ENCODE data around the gene CNTLN.
"Not testable (repeated sequence)": the region's sequence is repeated elsewhere in the genome, so short reads cannot be mapped to it uniquely, and the experiment has no call there.

Gene CNTLN

GRCh38 chr9:17315341-17315740 is 180.5 kb downstream of the CNTLN start:
- DNase-seq = no peak

GRCh38 chr9:17318821-17319320 is 184.0 kb downstream of the CNTLN start:
- no peak for DNase-seq

GRCh38 chr9:17319864-17320263 is 185.0 kb downstream of the CNTLN start:
- DNase-seq = no peak

DNA sequence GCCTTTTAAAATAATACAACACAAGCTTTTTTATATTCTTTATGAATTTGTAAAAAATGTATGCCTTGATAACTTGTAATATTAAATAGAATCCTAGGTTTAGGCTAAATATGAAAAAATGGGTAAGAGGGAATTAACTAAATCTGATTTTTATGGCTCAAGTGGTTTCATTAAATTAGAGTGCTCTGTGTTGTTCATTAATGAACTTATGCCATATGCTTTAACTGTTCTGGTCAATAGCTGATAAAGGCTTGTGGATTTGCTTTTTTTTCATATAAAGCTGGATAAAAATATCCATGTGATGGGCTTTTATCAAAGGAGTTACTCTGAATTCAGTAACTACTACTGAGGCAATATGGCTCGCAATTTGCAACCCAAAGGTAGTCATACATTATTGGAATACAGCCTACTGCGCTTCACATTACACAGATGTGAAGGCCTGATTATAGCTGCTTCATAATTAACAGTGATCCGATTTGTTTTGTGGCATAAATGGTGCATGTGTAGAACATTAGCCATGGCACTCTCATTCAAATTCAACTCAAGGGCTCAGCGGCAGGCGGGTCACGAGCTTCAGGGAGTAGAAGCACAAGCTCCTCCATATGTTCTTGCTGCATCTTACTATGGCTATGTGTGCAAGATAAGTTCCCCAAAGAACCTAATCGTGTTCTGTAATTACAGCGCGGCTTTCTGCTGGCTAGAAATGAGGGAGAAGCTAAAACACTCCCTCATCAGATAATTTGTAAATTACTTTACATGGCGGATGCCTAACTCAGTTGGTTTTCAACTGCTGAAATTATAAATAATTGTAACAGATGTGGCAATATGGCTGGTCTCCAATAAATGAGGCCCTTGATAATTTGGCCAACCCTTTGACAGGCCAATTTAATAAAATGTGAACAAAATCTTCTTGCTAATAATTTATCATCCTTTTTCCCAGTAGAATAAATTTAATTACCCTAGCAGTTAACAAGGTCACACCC is 188.3 kb downstream of the CNTLN start:
- no peak for DNase-seq

DNA sequence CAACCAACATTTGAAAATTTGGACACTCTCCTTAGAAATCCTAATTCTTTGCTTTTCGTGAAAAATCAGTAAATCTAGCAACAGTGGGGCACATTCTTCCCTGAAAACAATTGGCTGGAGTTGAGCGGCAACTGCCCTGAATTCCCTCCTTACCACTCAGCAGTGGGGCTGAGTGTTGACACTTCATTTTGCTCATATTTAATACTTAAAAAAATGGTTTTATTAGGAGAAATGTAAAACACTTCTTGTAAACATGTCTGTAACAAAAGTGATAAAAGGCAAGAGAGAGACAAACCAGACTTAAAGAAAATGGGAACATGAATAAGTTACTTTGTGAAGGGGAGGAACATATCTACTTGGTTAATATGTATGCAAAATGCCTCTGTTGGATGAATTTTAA is 193.5 kb downstream of the CNTLN start:
- DNase-seq = no peak

- no peak for DNase-seq
Observed at GRCh38 chr9:17330097-17330496, 195.3 kb downstream of the CNTLN start.

DNA sequence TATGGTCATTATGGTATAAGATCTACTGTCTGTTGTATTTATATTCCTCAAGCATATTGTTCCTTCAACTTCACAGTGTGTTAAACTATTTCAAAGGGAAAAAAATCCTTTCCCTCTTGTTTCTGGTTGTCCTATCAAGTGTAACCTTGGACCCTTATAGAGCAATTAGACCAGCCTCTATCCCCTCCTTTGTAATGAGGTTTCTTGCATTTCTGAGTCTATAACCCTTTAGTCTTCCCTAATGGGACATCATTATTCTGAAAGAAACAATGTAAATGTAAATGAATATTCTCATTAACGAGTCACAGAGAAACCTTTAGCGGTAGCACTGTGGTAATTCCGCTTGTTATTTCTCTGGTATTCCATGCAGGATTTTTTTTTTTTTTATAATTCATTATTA is 197.3 kb downstream of the CNTLN start:
- DNase-seq = no peak

DNA sequence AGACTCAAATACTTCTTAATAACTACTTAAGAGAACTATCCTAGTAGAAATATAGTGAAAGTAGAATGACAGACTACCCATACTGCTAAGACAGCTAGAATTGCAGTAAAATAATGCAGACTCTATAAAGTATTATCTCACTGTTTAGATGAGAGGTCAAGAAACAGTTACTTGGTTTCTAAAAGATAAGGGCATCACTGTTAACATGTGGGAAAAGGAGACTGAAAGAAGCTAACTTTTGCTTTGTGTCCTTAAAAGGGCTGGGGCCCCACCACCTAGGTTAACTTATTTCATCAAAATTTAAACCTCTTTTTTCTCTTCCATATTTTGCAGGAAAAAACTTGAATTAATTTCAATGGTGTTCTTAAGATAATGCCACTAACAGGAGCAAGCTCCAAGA is 204.3 kb downstream of the CNTLN start:
- no peak for DNase-seq

DNA sequence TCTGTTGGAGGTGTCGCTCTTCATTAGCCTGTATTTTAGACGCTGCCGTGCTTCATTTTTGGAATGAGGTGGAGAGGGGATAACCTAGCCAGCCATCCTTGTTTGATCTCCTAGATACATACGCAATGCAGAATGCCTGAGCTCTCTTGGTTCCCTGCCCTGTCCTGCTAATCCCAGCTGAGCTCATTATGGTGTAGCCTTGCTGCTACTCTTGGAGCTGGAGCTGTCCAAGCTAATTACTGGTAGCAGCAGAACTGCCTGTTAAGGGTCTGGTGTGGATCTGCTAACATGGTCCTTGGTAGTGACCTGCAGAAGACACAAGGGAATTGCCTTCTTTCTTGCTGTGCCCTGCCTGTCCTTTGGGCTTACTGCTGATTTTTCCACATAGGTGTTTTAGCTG is 207.9 kb downstream of the CNTLN start:
- no peak for DNase-seq

- no peak for DNase-seq
Observed at GRCh38 chr9:17349831-17350230, 215.0 kb downstream of the CNTLN start.

DNA sequence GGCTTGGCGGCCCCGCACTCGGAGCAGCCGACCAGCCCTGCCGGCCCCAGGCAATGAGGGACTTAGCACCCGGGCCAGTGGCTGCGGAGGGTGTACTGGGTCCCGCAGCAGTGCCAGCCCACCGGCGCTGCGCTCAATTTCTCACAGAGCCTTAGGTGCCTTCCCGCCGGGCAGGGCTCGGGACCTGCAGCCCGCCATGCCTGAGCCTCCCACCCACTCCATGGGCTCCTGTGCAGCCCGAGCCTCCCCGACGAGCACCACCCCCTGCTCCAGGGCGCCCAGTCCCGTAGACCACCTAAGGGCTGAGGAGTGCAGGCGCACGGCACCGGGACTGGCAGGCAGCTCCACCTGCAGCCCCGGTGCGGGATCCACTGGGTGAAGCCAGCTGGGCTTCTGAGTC is 219.2 kb downstream of the CNTLN start:
- not testable (repeated sequence) for DNase-seq

- no peak for DNase-seq
Observed at GRCh38 chr9:17361378-17361777, 226.5 kb downstream of the CNTLN start.

GRCh38 chr9:17367035-17367434 is 232.2 kb downstream of the CNTLN start:
- DNase-seq = no peak

- no peak for DNase-seq
Observed at GRCh38 chr9:17380126-17380861, 245.5 kb downstream of the CNTLN start.

GRCh38 chr9:17387565-17387964 is 252.7 kb downstream of the CNTLN start:
- no peak for DNase-seq

GRCh38 chr9:17389026-17389425 is 254.2 kb downstream of the CNTLN start:
- DNase-seq = no peak

DNA sequence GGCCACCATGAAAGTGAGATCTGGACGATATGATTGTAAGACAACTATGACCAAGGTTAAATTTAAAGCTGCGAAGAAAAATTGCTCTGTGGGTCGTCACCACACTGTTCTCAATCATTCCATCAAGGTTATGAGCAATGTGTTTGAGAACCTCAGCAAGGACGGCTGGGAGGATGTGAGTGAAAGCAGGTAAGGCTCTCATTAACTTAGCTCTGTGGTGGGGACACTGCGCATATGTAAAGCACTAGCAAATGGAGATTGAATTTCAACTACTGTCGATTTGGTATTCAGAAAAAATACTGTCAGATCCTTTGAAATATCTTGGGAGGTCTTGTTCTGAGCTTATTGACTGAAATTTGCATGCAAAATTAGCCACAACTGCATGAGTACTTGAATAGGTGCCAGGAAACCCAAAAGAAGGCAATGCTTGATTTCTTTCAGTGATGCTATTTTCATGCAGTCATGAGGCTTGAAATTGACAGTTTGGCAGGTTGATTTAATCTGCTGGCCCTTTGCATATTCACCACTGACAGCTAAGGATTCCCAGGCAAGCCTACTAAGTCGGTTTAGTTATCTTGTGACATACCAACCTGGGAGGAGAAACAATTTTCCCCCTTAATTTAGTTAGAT is 260.2 kb downstream of the CNTLN start:
- no peak for DNase-seq

DNA sequence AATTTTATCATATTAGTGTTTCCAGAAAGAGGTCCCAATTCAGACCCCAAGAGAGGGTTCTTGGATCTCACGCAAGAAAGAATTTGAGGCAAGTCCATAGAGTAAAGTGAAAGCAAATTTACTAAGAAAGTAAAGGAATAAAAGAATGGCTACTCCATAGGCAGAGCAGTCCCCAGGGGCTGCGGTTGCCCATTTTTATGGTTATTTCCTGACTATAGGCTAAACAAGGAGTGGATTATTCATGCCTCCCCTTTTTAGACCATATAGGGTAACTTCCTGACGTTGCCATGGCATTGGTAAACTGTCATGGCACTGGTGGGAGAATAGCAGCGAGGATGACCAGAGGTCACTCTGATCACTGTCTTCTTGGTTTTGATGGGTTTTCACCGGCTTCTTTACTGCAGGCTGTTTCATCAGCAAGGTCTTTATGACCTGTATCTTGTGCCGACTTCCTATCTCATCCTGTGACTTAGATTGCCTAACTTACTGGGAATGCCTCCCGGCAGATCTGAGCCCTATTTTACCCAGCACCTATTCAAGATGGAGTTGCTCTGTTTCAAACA is 262.4 kb downstream of the CNTLN start:
- not testable (repeated sequence) for DNase-seq

DNA sequence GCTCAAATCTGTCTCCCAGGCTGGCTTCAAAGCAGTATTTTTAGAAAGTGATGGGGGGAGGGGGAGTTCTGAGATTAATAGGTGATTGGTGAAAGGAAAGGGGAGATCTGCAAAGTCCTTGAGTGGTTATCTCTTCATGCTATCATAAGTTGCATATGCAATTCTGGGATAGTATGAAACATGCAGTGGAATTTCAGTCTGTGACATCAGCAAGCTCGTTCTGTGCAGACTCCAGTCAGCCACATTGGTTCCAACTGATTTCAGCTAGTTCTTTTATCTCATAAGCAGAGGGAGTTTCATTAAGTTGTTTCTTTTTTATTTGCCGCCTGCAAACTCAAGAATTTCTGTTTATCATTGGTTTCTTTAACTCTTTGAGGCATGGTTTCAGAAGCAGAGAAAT is 263.5 kb downstream of the CNTLN start:
- no peak for DNase-seq

DNA sequence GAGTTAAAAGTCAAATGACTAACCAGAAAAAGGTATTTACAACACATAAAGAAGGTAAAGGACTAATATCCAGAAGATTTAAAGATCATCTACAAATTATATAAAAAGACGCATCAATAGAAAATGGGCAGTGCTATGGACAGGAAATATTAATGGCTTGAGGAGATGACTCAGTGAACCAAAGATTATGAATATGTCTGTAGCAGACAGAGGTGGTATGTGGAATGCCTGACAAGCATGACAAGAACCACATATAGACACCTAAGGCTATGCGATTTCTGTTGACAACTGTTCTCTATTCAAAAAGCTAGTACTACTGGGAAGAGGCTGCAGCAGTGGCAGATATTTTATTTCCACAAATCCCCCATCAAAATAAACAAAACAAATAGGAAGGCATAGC is 267.0 kb downstream of the CNTLN start:
- DNase-seq = no peak

DNA sequence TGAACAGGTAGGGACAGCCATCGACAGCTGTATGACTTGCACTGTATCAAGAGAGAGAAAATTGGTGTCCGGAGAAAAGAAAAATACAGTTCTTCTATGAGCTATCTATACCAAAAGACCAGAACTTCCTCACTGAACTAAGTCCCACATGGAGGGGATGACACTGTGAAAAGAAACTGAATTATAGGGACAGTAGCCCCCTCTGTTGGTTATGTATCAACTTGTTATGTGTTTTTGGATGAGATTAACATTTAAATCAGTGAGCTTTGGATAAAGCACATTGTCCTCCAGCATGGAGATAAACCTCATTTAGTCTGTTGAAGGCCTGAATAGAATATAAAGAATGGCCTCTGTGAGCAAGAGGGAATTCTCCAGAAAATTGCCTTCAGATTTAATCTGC is 267.5 kb downstream of the CNTLN start:
- no peak for DNase-seq

GRCh38 chr9:17403539-17403938 is 268.7 kb downstream of the CNTLN start:
- no peak for DNase-seq

DNA sequence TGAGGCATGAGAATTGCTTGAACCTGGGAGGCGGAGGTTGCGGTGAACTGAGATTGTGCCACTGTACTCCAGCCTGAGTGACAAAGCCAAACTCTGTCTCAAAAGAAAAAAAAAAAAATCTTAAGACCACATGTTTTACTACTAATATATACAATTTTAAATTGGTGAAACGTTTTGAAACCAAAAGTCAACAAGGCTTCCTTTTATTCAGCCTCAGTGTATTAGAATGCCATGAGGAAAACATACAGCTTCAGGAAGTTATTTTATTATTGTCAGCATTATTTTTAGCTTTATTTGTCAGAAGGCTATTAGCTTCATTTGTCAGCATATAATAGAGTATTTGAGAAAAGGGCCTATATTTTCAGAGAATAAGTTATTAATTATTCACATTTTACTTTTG is 280.1 kb downstream of the CNTLN start:
- no peak for DNase-seq
